Uterus (tissue), 2 donors: ENCODE results near the gene PFKFB1.

Source experiments
- CTCF ChIP-seq, 4 experiments: fragments of 200-600 bp in 2 of 4; fragments of 450-650 bp in 2 of 4; sonication (generic) in 2 of 4; IDR thresholded peaks; one replicate each; pipeline ENCODE4 v1.5.1; 2016 to 2019; ENCODE audit warnings: antibody characterized with exemption in 4 of 4, mild to moderate bottlenecking in 2 of 4, moderate library complexity in 1 of 4
- POLR2A ChIP-seq, 2 donors: fragments of 450-650 bp; IDR thresholded peaks; one replicate each; pipeline ENCODE4 v1.6.1; 2016; ENCODE audit warnings: antibody characterized with exemption in 2 of 2, mild to moderate bottlenecking in 1 of 2, moderate library complexity in 1 of 2

- TF ChIP-seq CTCF (IDR thresholded peaks at IDR 0.05), result no peak
- TF ChIP-seq POLR2A (IDR thresholded peaks at IDR 0.05), result no peak
Measured at GRCh38 chrX:54995621-54996020, 1.6 kb upstream of the PFKFB1 start.
